Stimulated activated CD8-positive, alpha-beta memory T cell treated with anti-CD3 and anti-CD28 coated beads, Interleukin-2, amount 100 ng/mL, for 48 hours (primary cell): Measurements from ENCODE around the gene SIX3.

Source experiments
- DNase-seq, 2 donors: peaks; one replicate each; pipeline ENCODE4 v3.0.0-alpha.2; 2020; ENCODE audit warnings: low read depth in 2 of 2

SIX3 gene

GRCh38 chr2:44943693-44944101, 2.2 kb downstream of the SIX3 start:
- no peak for DNase-seq

- no peak for DNase-seq
Observed at GRCh38 chr2:44944102-44944951, 2.8 kb downstream of the SIX3 start.

GRCh38 chr2:44944952-44945612, 3.6 kb downstream of the SIX3 start:
- DNase-seq: no peak

GRCh38 chr2:44945676-44946371, 4.3 kb downstream of the SIX3 start:
- DNase-seq: no peak

- DNase-seq: no peak
Observed at GRCh38 chr2:44946372-44947027, 5.0 kb downstream of the SIX3 start.

GRCh38 chr2:44947028-44947375, 5.5 kb downstream of the SIX3 start:
- DNase-seq: no peak

GRCh38 chr2:44948565-44949328, 7.2 kb downstream of the SIX3 start:
- DNase-seq: no peak

- DNase-seq: no peak
Observed at GRCh38 chr2:44949329-44950151, 8.0 kb downstream of the SIX3 start.

GRCh38 chr2:44950646-44951045, 9.1 kb downstream of the SIX3 start:
- DNase-seq: no peak

GRCh38 chr2:44951124-44951523, 9.6 kb downstream of the SIX3 start:
- DNase-seq: no peak

- no peak for DNase-seq
Observed at GRCh38 chr2:44951714-44952113, 10.2 kb downstream of the SIX3 start.

GRCh38 chr2:44952143-44952805, 10.8 kb downstream of the SIX3 start:
- DNase-seq: no peak

- DNase-seq: no peak
Observed at GRCh38 chr2:44952806-44953498, 11.4 kb downstream of the SIX3 start.

GRCh38 chr2:44953499-44953883, 12.0 kb downstream of the SIX3 start:
- no peak for DNase-seq

- DNase-seq: no peak
Observed at GRCh38 chr2:44954447-44954888, 13.0 kb downstream of the SIX3 start.

GRCh38 chr2:44954889-44955592, 13.5 kb downstream of the SIX3 start:
- no peak for DNase-seq

GRCh38 chr2:44955593-44956392, 14.3 kb downstream of the SIX3 start:
- DNase-seq: peak; percentile 76 to 77

- DNase-seq: no peak
Observed at GRCh38 chr2:44956843-44957242, 15.3 kb downstream of the SIX3 start.
